ENCODE data around the gene ERO1A.

Gene ERO1A

DNA sequence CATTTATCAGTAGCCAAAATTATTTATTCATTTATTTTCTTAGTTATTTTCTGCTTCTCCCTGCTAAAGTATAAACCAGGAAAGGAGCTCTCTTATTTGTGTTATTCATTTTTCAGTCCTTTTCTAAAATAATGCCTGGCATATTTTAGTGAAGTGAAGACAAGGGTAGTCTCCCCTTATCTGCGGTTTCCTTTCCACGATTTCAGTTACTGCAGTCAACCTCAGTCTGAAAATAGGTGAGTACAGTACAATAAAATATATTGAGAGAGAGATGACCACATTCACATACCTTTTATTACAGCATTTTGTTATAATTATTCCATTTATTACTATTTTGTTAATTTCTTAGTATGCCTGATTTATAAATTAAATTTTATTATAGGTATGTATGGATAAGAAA is 85.2 kb downstream of the ERO1A start:
- DNase-seq = no peak
- Histone ChIP-seq H3K36me3 (replicated peaks) (no peaks in the 10 kb centered on the region), H3K27ac (no peak overlapping the region), H3K4me3 (ENCODE audit: low read depth, low read length) (no peak overlapping the region), H3K27me3 (replicated peaks) (no peaks in the 10 kb centered on the region)
- in situ Hi-C loops (cut with HindIII; ENCODE audit: low pct_ligation_motif_present, low sequenced_read_pairs) = no loop called here
- TF ChIP-seq, protein P1, sequence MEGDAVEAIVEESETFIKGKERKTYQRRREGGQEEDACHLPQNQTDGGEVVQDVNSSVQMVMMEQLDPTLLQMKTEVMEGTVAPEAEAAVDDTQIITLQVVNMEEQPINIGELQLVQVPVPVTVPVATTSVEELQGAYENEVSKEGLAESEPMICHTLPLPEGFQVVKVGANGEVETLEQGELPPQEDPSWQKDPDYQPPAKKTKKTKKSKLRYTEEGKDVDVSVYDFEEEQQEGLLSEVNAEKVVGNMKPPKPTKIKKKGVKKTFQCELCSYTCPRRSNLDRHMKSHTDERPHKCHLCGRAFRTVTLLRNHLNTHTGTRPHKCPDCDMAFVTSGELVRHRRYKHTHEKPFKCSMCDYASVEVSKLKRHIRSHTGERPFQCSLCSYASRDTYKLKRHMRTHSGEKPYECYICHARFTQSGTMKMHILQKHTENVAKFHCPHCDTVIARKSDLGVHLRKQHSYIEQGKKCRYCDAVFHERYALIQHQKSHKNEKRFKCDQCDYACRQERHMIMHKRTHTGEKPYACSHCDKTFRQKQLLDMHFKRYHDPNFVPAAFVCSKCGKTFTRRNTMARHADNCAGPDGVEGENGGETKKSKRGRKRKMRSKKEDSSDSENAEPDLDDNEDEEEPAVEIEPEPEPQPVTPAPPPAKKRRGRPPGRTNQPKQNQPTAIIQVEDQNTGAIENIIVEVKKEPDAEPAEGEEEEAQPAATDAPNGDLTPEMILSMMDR (IDR thresholded peaks at IDR 0.05; ENCODE audit: low read depth, low read length, missing control alignments) = no peak

DNA sequence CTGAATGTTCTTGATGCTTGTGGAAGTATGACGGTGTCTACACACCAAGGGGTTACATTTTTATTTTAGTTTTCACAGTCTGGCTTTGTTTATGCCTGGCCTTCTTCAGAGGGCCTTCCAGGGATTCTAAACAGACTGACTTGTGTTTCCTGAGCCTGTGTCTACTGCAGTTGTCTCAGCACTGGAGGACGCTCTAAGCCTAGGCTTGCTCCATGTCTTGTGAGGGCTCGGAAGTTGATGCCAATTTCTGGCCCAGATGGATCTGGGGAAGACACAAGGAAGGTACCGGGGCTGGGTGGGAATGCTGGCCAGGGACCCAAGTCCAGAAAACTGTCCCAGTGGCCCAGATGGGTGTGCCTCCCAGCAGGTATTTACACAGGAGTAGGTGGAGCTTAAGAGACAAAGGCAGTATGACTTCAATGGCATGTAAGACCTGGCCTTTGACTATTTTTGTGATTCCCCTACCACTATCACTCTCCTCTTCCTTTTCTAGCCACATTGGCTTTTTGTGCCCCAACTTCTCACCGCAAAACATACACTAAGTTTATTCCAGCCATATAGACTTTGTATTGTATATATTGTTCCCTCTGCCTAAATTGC is 85.8 kb downstream of the ERO1A start:
- no peaks in the 10 kb centered on the region for H3K36me3 ChIP-seq (replicated peaks)
- H3K27ac ChIP-seq = no peak overlapping the region
- in situ Hi-C loops (cut with HindIII; ENCODE audit: low pct_ligation_motif_present, low sequenced_read_pairs) = no loop called here
- TF ChIP-seq, protein P1 (IDR thresholded peaks at IDR 0.05; ENCODE audit: low read depth, low read length, missing control alignments) = no peak
- H3K27me3 ChIP-seq (replicated peaks) = no peaks in the 10 kb centered on the region
- H3K4me3 ChIP-seq (ENCODE audit: low read depth, low read length) = no peak overlapping the region
- no peak for DNase-seq

DNA sequence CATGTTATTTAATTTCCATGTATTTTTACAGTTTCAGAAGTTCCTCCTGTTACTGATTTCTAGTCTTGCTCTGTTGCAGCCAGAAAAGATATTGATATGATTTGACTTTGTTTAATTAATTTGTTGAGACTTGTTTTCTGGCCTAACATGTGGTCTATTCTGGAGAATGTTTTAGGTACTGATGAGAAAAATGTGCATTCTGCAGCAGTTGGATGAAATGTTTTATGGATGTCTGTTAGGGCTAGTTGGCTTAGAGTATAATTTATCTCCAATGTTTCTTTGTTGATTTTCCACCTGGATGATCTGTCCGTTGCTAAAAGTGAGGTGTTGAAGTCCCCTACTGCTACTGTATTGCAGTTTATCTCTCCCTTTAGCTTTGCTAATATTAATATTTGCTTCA is 88.3 kb downstream of the ERO1A start:
- no peak for DNase-seq
- Histone ChIP-seq H3K27me3 (replicated peaks) (no peaks in the 10 kb centered on the region), H3K4me3 (ENCODE audit: low read depth, low read length) (no peak overlapping the region), H3K36me3 (replicated peaks) (no peaks in the 10 kb centered on the region), H3K27ac (no peak overlapping the region)
- in situ Hi-C loops (cut with HindIII; ENCODE audit: low pct_ligation_motif_present, low sequenced_read_pairs) = no loop called here
- TF ChIP-seq, protein P1 (IDR thresholded peaks at IDR 0.05; ENCODE audit: low read depth, low read length, missing control alignments) = no peak

DNA sequence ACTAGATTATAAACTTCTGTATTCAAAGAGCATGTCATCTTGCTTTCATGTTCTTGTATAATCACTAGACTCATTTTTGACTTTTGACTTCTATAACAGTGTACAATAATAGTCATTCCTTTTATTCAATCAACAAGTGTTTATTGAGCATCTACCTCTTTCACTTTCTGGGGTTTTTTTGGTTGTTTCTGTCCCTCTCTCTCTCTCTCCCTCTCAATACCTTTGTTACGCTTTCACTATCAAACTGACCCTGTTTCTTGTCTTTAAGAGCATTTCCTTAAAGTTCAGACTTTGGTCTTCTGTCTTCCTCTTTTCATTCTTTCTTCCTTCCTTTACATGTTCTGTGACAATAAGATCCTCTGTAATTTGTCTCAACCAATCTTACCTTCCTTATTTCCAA is 93.2 kb downstream of the ERO1A start:
- DNase-seq = no peak
- TF ChIP-seq, protein P1 (IDR thresholded peaks at IDR 0.05; ENCODE audit: low read depth, low read length, missing control alignments) = no peak
- Histone ChIP-seq H3K4me3 (ENCODE audit: low read depth, low read length) (no peak overlapping the region), H3K36me3 (replicated peaks) (no peaks in the 10 kb centered on the region), H3K27me3 (replicated peaks) (no peaks in the 10 kb centered on the region), H3K27ac (no peak overlapping the region)
- in situ Hi-C loops (cut with HindIII; ENCODE audit: low pct_ligation_motif_present, low sequenced_read_pairs) = no loop called here

DNA sequence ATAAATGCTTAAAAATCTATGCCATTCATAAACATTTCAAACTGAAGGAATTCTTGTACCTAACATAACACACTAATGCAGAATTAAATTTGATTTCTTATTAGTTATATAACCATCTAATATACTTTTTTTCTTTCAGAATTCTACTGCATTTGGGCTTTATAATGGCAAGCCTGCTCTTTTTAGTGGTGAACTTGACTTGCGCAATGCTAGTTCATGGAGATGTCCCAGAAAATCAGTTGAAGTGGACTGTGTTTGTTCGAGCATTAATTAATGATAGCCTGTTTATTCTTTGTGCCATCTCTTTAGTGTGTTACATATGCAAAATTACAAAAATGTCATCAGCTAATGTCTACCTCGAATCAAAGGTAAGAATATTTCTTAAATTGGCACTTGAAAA is 95.4 kb downstream of the ERO1A start:
- in situ Hi-C loops (cut with HindIII; ENCODE audit: low pct_ligation_motif_present, low sequenced_read_pairs) = no loop called here
- H3K27ac ChIP-seq = no peak overlapping the region
- H3K36me3 ChIP-seq (replicated peaks) = no peaks in the 10 kb centered on the region
- DNase-seq = no peak
- H3K4me3 ChIP-seq (ENCODE audit: low read depth, low read length) = no peak overlapping the region
- H3K27me3 ChIP-seq (replicated peaks) = no peaks in the 10 kb centered on the region
- TF ChIP-seq, protein P1 (IDR thresholded peaks at IDR 0.05; ENCODE audit: low read depth, low read length, missing control alignments) = no peak

DNA sequence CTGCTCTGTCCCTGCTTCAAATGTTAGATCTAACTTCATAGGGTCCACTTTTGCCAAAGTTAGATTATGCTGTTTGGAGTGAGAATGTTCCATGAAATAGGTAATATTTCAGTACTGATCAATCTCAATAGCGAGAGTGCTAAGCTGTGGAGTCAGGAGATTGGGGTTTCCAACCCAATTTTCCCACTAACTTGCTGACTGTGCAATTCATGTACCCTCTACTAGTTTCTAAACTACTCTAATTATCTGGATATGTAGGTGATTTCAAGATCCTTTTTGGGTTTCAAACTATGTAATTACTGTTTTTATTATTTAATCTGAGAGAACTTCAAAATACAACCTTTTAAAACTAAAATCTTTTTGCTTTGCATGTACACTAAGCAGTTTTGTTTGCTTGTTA is 96.8 kb downstream of the ERO1A start:
- in situ Hi-C loops (cut with HindIII; ENCODE audit: low pct_ligation_motif_present, low sequenced_read_pairs) = no loop called here
- TF ChIP-seq, protein P1 (IDR thresholded peaks at IDR 0.05; ENCODE audit: low read depth, low read length, missing control alignments) = no peak
- no peaks in the 10 kb centered on the region for H3K36me3 ChIP-seq (replicated peaks)
- DNase-seq = no peak
- no peak overlapping the region for H3K27ac ChIP-seq
- H3K4me3 ChIP-seq (ENCODE audit: low read depth, low read length) = no peak overlapping the region
- H3K27me3 ChIP-seq (replicated peaks) = no peaks in the 10 kb centered on the region

Measured in brain microvascular endothelial cell (primary cell).